ENCODE data around the gene NEK11.

NEK11 gene

GRCh38 chr3:131338948-131339640, 312.4 kb downstream of the NEK11 start:
- DNase-seq (ENCODE audit: low read depth) = no peak
- no peak overlapping the region for H3K4me3 ChIP-seq (ENCODE audit: low read depth, low read length)
- no peak for TF ChIP-seq CTCF (IDR thresholded peaks at IDR 0.05; ENCODE audit: insufficient read depth, low read depth, low read length, missing control alignments)

DNA sequence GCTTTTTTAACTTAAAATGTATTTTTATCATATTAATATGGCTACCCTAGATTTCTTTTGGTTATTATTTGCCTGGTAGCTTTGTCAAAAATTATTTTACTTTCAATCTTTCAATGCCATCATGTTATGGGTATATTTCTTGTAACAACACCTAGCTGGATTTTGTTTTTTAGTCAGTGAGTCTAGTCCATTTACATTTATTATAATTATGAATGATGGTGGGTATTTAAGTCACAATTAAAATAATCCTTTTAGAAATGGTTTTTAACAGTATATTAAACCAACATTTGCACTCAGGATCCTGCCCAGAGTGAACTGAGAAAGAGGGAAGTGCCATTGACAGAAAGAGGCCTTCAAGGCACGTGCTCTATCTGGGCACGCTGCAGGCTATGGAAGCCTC, 315.1 kb downstream of the NEK11 start:
- H3K4me3 ChIP-seq (ENCODE audit: low read depth, low read length) = no peak overlapping the region
- no peak for TF ChIP-seq CTCF (IDR thresholded peaks at IDR 0.05; ENCODE audit: insufficient read depth, low read depth, low read length, missing control alignments)
- no peak for DNase-seq (ENCODE audit: low read depth)

DNA sequence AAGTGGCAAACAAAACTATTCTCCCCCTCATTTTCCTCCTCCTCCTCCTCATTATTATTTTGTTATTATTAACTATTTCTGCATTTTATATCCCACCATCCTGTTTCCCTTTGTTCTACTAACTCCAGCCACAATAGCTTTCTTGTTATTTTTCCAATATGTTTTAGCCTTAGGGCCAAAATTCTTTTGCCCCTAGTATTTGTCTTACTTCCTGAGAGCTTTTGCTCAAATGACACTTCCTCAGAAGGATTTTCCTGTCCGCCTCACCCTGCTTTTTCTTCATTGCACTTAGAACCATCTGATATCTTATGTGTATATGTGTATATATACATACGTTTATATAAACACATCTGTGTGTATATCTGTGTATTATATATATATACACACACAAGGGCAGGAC, 322.2 kb downstream of the NEK11 start:
- H3K4me3 ChIP-seq (ENCODE audit: low read depth, low read length) = no peak overlapping the region
- no peak for TF ChIP-seq CTCF (IDR thresholded peaks at IDR 0.05; ENCODE audit: insufficient read depth, low read depth, low read length, missing control alignments)
- DNase-seq (ENCODE audit: low read depth) = no peak

- DNase-seq (ENCODE audit: low read depth) = no peak
- no peak overlapping the region for H3K4me3 ChIP-seq (ENCODE audit: low read depth, low read length)
- no peak for TF ChIP-seq CTCF (IDR thresholded peaks at IDR 0.05; ENCODE audit: insufficient read depth, low read depth, low read length, missing control alignments)
Measured at GRCh38 chr3:131349454-131349853, 322.8 kb downstream of the NEK11 start.

DNA sequence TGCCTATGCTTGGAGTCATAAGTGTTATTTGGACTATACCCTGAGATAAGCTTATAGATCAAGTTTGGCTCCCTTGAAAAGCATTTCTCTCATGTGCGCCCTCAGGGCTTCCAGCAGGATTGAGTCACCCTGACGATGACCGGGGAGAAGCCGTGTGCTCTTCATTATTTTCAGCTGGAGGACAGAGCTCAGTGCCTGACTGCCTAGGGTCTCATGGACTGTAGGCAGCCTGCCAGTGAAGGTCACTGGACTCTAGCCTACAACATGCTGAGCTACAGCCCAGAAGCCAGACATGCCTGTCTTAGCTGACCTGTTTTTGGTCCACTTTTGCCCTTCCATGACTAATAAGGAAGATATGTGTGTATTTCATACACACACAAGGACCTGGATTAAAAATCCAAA, 323.3 kb downstream of the NEK11 start:
- no peak overlapping the region for H3K4me3 ChIP-seq (ENCODE audit: low read depth, low read length)
- DNase-seq (ENCODE audit: low read depth) = no peak
- TF ChIP-seq CTCF (IDR thresholded peaks at IDR 0.05; ENCODE audit: insufficient read depth, low read depth, low read length, missing control alignments) = no peak

DNA sequence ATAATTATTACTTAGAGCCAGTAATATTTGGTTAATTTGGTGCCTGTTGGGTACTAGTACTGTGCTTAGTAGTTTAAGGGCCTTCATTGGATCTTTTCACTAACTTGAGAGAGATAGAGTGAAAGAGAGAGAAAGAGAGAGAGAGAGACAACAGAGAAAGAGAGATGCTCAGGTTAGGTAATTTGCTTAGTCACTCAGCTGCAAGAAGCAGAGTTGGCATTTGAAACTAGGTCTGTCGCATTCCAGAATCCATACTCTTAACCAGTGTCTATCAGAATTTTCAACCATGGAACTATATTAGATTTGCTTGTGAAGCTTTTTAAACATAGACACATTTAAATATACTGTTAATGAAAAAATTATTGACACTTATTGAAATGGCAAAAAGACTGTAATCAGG, 323.8 kb downstream of the NEK11 start:
- TF ChIP-seq CTCF (IDR thresholded peaks at IDR 0.05; ENCODE audit: insufficient read depth, low read depth, low read length, missing control alignments) = no peak
- H3K4me3 ChIP-seq (ENCODE audit: low read depth, low read length) = no peak overlapping the region
- no peak for DNase-seq (ENCODE audit: low read depth)

All from GM12865 (cell line).